A549 (cell line): Measurements from ENCODE around the gene BPIFB4. TPM values are rescaled to one million over a fixed set of nuclear protein-coding genes. Genes with fewer than 3 reads are reported as not detected.

Experiments
- ATAC-seq, 2 experiments: fragments of 200-7000 bp in 1 of 2; fragments of >200 bp in 1 of 2; cut with Nextera tagmentation in 1 of 2; cut with Tn5 transposase in 1 of 2; 3 replicates each; pipeline versions ENCODE4 v1.8.0 to v1.9.1; 2018 to 2020; ENCODE audit warnings: mild to moderate bottlenecking in 1 of 2, moderate library complexity in 1 of 2
- CTCF ChIA-PET: fragments of 300-600 bp; sonication (Branson Sonifier 250); formaldehyde crosslinking; extraction: SDS; loops from one replicate; lab custom pipeline; 2021; ENCODE audit warnings: antibody characterized with exemption, inconsistent platforms; lab: Yijun Ruan, JAX
- POLR2A ChIA-PET: fragments of 350-600 bp; formaldehyde crosslinking; extraction: SDS; loops from one replicate; lab custom pipeline; 2021; ENCODE audit warnings: antibody characterized with exemption, inconsistent platforms; lab: Yijun Ruan, JAX
- DNase-seq, 2 experiments: peaks; one replicate each; pipeline versions ENCODE4 v3.0.0 to v3.0.0-alpha.2; 2011 to 2016; ENCODE audit warnings: low read depth in 1 of 2, low spot score in 1 of 2
- FAIRE-seq: peaks from 2 replicates; lab custom pipeline; 2011; peaks lifted over from hg19 to GRCh38; lab: Jason Lieb, UNC
- H3K27ac ChIP-seq, 2 experiments: fragments of >200 bp; sonication (Bioruptor Twin); formaldehyde crosslinking; 3 replicates each; pipeline ENCODE4 v1.5.1; 2016 to 2017
- H3K4me1 ChIP-seq: fragments of >200 bp; sonication (Bioruptor Twin); formaldehyde crosslinking; 3 replicates; pipeline ENCODE4 v1.6.1; 2016
- H3K4me2 ChIP-seq: fragments of >200 bp; sonication (Bioruptor Twin); formaldehyde crosslinking; 3 replicates; pipeline ENCODE4 v1.6.1; 2016
- H3K4me3 ChIP-seq: fragments of >200 bp; sonication (Bioruptor Twin); formaldehyde crosslinking; 3 replicates; pipeline ENCODE4 v1.5.1; 2016
- H3K9me3 ChIP-seq: fragments of >200 bp; sonication (Bioruptor Twin); formaldehyde crosslinking; 3 replicates; pipeline ENCODE4 v1.6.1; 2016
- BHLHE40 ChIP-seq: IDR thresholded peaks from 2 replicates; pipeline ENCODE4 v1.6.1; 2012; ENCODE audit warnings: low read depth, low read length, inconsistent platforms
- CBX2 ChIP-seq: fragments of 200-600 bp; sonication (generic); IDR thresholded peaks from 2 replicates; pipeline ENCODE4 v1.6.1; 2016; ENCODE audit warnings: low read depth, mild to moderate bottlenecking, borderline replicate concordance
- CBX8 ChIP-seq: fragments of 200-600 bp; sonication (generic); IDR thresholded peaks from 2 replicates; pipeline ENCODE4 v1.6.1; 2016
- EHF ChIP-seq: fragments of 250-450 bp; sonication (Bioruptor Pico); IDR thresholded peaks from 2 replicates; pipeline ENCODE4 v1.5.0; 2020; ENCODE audit warnings: mild to moderate bottlenecking
- EP300 ChIP-seq, 2 experiments: fragments of >200 bp; sonication (Bioruptor Twin); formaldehyde crosslinking; IDR thresholded peaks; 2 replicates in 1 of 2; 3 replicates in 1 of 2; pipeline ENCODE4 v1.6.1; 2016 to 2017
- FOSL2 ChIP-seq, 2 experiments: fragments of 450-650 bp in 1 of 2; fragments of >200 bp in 1 of 2; sonication (Bioruptor Twin) in 1 of 2; formaldehyde crosslinking; IDR thresholded peaks; 2 replicates each; pipeline versions ENCODE4 v1.5.0 to v1.6.1; 2016 to 2020; ENCODE audit warnings: mild to moderate bottlenecking in 1 of 2, moderate library complexity in 1 of 2
- HDAC2 ChIP-seq: fragments of 200-600 bp; sonication (generic); IDR thresholded peaks from 2 replicates; pipeline ENCODE4 v1.6.1; 2016
- HEYL ChIP-seq: fragments of 250-450 bp; sonication (Bioruptor Pico); IDR thresholded peaks from 2 replicates; pipeline ENCODE4 v1.8.0; 2021; ENCODE audit warnings: mild to moderate bottlenecking, moderate library complexity
- HOXB13 ChIP-seq: fragments of 250-450 bp; sonication (Bioruptor Pico); IDR thresholded peaks from 2 replicates; pipeline ENCODE4 v1.5.0; 2020; ENCODE audit warnings: low read depth, mild to moderate bottlenecking, moderate library complexity
- KDM1A ChIP-seq: fragments of 200-600 bp; sonication (generic); IDR thresholded peaks from 2 replicates; pipeline ENCODE4 v1.6.1; 2016; ENCODE audit warnings: low read depth, mild to moderate bottlenecking
- KDM5A ChIP-seq: fragments of 200-600 bp; sonication (generic); IDR thresholded peaks from 2 replicates; pipeline ENCODE4 v1.6.1; 2016; ENCODE audit warnings: antibody characterized with exemption, mild to moderate bottlenecking
- MAFK ChIP-seq: fragments of 450-650 bp; IDR thresholded peaks from 2 replicates; pipeline ENCODE4 v1.6.1; 2014; ENCODE audit not compliant: partially characterized antibody
- MYC ChIP-seq: IDR thresholded peaks from 2 replicates; pipeline ENCODE4 v1.6.1; 2012; ENCODE audit warnings: mild to moderate bottlenecking, inconsistent platforms, low read length, improper control_type of control experiment, borderline replicate concordance
- POLR2A ChIP-seq: IDR thresholded peaks from 2 replicates; pipeline ENCODE4 v1.6.1; 2012; ENCODE audit warnings: mild to moderate bottlenecking, low read length
- POLR2AphosphoS2 ChIP-seq: conservative IDR thresholded peaks from 2 replicates; pipeline ENCODE4 v1.6.1; 2012; ENCODE audit warnings: low read length, improper control_type of control experiment, inconsistent platforms
- SREBF2 ChIP-seq: fragments of 450-650 bp; IDR thresholded peaks from 2 replicates; pipeline ENCODE4 v1.6.1; 2014; ENCODE audit warnings: mild to moderate bottlenecking, moderate library complexity
- ZFP36 ChIP-seq: fragments of 450-650 bp; IDR thresholded peaks from 2 replicates; pipeline ENCODE4 v1.6.1; 2014; ENCODE audit warnings: borderline replicate concordance; ENCODE audit not compliant: partially characterized antibody
- WGBS: methylation state at CpG from one replicate; pipeline ENCODE4 v1.1.6; 2017; ENCODE audit errors: missing lambda C conversion rate; 5-methylcytosine and 5-hydroxymethylcytosine counted together
- polyA plus RNA-seq, 4 experiments: library from polyadenylated mRNA; depleted of rRNA in 3 of 4; stranded (reverse); fragments of >200 nt; fragmentation: RNase III in 1 of 4; extraction: RNeasy Plus Mini Kit Qiagen cat#74134 plus additional on column Dnase treatment in 1 of 4; gene quantifications; 2 replicates in 3 of 4; 3 replicates in 1 of 4; pipeline ENCODE4 v1.2.3, GENCODE V29; 2011 to 2017
- TF ChIP-seq, protein P1 (sequence below): fragments of 200-600 bp; sonication (generic); IDR thresholded peaks from 2 replicates; pipeline ENCODE4 v1.6.1; 2016; ENCODE audit warnings: antibody characterized with exemption, mild to moderate bottlenecking, moderate library complexity
- TF ChIP-seq, protein P2 (sequence below): fragments of 150-350 bp; IDR thresholded peaks from 2 replicates; pipeline ENCODE4 v1.6.1; 2014; ENCODE audit warnings: low read depth, mild to moderate bottlenecking, low read length
- TF ChIP-seq, protein P3 (sequence below): IDR thresholded peaks from 2 replicates; pipeline ENCODE4 v1.6.1; 2012; ENCODE audit warnings: low read depth, borderline replicate concordance
- TF ChIP-seq, protein P4 (sequence below): IDR thresholded peaks from 2 replicates; pipeline ENCODE4 v1.6.1; 2012

The BPIFB4 gene
- polyA plus RNA-seq, 2 of the 4 experiments (the other 2 are of a cell fraction), result not detected

DNA sequence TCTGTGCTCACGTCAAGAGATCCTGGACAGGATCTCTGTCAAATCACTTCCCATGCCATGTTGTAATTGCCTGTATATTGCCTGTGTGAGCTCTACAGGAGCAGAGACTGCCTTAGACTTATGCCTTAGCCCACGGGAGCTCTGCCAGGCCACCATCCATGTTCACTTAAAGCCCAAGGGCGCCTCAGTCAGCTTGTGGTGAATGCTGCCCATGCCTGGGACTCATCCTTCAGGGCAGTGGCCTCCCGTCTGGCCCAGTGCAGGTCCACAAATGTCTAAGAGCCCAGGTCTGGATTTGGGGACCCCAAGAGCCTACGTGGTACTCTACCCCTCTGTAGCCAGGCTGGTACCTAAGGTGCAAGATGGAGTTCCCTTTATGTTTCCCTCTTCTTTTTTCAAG lies 66.1 kb downstream of the BPIFB4 start:
- Histone ChIP-seq H3K9me3 (peaks cover 7% of the 10 kb centered on the region; the same call in 2 of the 3 replicates), H3K4me3 (no peak overlapping the region), H3K4me2 (no peak overlapping the region), H3K4me1 (no peaks in the 10 kb centered on the region), H3K27ac (no peak overlapping the region)
- TF ChIP-seq BHLHE40, result no peak
- no peak for TF ChIP-seq POLR2AphosphoS2
- no peak for TF ChIP-seq HDAC2
- no peak for TF ChIP-seq ZFP36
- no peak for TF ChIP-seq CBX2
- TF ChIP-seq, protein P1, sequence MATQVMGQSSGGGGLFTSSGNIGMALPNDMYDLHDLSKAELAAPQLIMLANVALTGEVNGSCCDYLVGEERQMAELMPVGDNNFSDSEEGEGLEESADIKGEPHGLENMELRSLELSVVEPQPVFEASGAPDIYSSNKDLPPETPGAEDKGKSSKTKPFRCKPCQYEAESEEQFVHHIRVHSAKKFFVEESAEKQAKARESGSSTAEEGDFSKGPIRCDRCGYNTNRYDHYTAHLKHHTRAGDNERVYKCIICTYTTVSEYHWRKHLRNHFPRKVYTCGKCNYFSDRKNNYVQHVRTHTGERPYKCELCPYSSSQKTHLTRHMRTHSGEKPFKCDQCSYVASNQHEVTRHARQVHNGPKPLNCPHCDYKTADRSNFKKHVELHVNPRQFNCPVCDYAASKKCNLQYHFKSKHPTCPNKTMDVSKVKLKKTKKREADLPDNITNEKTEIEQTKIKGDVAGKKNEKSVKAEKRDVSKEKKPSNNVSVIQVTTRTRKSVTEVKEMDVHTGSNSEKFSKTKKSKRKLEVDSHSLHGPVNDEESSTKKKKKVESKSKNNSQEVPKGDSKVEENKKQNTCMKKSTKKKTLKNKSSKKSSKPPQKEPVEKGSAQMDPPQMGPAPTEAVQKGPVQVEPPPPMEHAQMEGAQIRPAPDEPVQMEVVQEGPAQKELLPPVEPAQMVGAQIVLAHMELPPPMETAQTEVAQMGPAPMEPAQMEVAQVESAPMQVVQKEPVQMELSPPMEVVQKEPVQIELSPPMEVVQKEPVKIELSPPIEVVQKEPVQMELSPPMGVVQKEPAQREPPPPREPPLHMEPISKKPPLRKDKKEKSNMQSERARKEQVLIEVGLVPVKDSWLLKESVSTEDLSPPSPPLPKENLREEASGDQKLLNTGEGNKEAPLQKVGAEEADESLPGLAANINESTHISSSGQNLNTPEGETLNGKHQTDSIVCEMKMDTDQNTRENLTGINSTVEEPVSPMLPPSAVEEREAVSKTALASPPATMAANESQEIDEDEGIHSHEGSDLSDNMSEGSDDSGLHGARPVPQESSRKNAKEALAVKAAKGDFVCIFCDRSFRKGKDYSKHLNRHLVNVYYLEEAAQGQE, result no peak
- no peak for TF ChIP-seq FOSL2 (IDR thresholded peaks at IDR 0.05)
- no peak for TF ChIP-seq FOSL2 (CRISPR knock-in tag; IDR thresholded peaks at IDR 0.05)
- no peak for TF ChIP-seq EP300 (IDR thresholded peaks at IDR 0.05)
- no peak for TF ChIP-seq HEYL (CRISPR knock-in tag)
- TF ChIP-seq HOXB13, result no peak
- no peak for TF ChIP-seq KDM1A
- no peak for TF ChIP-seq SREBF2
- TF ChIP-seq, protein P2, sequence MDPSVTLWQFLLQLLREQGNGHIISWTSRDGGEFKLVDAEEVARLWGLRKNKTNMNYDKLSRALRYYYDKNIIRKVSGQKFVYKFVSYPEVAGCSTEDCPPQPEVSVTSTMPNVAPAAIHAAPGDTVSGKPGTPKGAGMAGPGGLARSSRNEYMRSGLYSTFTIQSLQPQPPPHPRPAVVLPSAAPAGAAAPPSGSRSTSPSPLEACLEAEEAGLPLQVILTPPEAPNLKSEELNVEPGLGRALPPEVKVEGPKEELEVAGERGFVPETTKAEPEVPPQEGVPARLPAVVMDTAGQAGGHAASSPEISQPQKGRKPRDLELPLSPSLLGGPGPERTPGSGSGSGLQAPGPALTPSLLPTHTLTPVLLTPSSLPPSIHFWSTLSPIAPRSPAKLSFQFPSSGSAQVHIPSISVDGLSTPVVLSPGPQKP, result no peak
- TF ChIP-seq, protein P3, sequence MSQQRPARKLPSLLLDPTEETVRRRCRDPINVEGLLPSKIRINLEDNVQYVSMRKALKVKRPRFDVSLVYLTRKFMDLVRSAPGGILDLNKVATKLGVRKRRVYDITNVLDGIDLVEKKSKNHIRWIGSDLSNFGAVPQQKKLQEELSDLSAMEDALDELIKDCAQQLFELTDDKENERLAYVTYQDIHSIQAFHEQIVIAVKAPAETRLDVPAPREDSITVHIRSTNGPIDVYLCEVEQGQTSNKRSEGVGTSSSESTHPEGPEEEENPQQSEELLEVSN, result no peak
- TF ChIP-seq, protein P4, sequence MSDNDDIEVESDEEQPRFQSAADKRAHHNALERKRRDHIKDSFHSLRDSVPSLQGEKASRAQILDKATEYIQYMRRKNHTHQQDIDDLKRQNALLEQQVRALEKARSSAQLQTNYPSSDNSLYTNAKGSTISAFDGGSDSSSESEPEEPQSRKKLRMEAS, result no peak
- ChIA-PET POLR2A (no interaction called here), CTCF (no interaction called here)
- 20% methylated on average over 4 of the region's 5 CpGs for WGBS
- no peak for FAIRE-seq
- ATAC-seq, result no peak
- no peak for DNase-seq

DNA sequence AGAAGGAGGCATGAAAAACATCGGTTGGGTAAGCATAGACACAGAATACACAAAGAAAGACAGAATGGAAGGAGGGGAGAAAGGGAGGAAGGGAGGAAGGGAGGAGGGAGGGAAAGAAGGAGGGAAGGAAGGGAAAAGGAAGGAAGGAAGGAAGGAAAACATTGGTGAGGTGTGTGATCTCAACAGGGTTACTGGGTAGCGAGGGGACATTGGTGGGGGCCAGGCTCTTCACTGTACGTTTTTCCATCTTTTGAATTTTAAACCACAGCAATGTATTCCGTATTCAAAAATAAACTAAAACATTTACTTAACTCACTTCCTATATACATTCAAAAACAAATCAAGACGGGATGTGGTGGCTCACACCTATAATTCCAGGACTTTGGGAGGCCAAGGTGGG lies 67.9 kb downstream of the BPIFB4 start:
- no peak for TF ChIP-seq CBX8
- no peak for TF ChIP-seq EHF (CRISPR knock-in tag)
- H3K9me3 ChIP-seq, result peaks cover 7% of the 10 kb centered on the region; the same call in 2 of the 3 replicates
- 8% methylated on average over 5 of the region's 5 CpGs for WGBS
- no peak for ATAC-seq
- no peaks in the 10 kb centered on the region for H3K4me1 ChIP-seq
- CTCF ChIA-PET, result no interaction called here
- no peak for DNase-seq
- POLR2A ChIA-PET, result no interaction called here
- no peak overlapping the region for H3K4me2 ChIP-seq
- no peak overlapping the region for H3K27ac ChIP-seq
- FAIRE-seq, result no peak
- H3K4me3 ChIP-seq, result no peak overlapping the region

DNA sequence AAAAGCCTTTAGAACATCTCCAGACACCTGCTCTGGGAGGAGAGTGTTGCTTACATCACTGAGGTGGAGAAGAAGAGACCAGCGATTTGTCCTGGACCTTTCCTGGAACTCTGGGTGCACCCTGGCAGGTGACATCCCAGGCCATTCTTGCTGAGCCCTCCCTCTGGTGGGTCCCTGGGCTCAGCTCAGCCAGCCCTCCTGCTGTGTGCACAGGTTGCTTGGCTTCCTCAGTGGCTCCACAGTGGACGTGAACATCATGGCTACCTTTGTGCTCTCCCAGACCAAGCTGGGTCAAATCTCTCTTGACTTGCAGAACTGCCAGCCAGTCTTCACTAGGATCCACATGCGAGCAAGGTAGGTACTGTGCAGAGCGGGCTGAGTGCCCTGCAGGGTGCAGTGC lies 68.6 kb downstream of the BPIFB4 start:
- 23% methylated on average over 4 of the region's 4 CpGs for WGBS
- ChIA-PET CTCF (no interaction called here), POLR2A (no interaction called here)
- TF ChIP-seq KDM5A, result no peak
- TF ChIP-seq MAFK, result no peak
- TF ChIP-seq, protein P1, result no peak
- TF ChIP-seq, protein P4, result no peak
- TF ChIP-seq MYC, result no peak
- TF ChIP-seq POLR2A, result no peak
- no peak overlapping the region for H3K27ac ChIP-seq
- DNase-seq (no peak), ATAC-seq (no peak), FAIRE-seq (no peak)
- no peaks in the 10 kb centered on the region for H3K4me1 ChIP-seq
- H3K4me2 ChIP-seq, result no peak overlapping the region
- H3K4me3 ChIP-seq, result no peak overlapping the region
- peaks cover 4% of the 10 kb centered on the region; the same call in 2 of the 3 replicates for H3K9me3 ChIP-seq
